Effector CD8-positive, alpha-beta T cell (primary cell): ENCODE measurements around the gene UNC80.

ENCODE experiments used
- DNase-seq: peaks from one replicate; lab custom pipeline; 2025; lab: John Stamatoyannopoulos, UW

The UNC80 gene

GRCh38 chr2:210020138-210020537 lies 248.5 kb downstream of the UNC80 start:
- DNase-seq: no peak

- no peak for DNase-seq
Measured at GRCh38 chr2:210022824-210023223, 251.2 kb downstream of the UNC80 start.

- DNase-seq: no peak
Measured at GRCh38 chr2:210027608-210028007, 256.0 kb downstream of the UNC80 start.

GRCh38 chr2:210028178-210028577 lies 256.5 kb downstream of the UNC80 start:
- DNase-seq: no peak

GRCh38 chr2:210034087-210034683 lies 262.6 kb downstream of the UNC80 start:
- no peak for DNase-seq

GRCh38 chr2:210035679-210036078 lies 264.0 kb downstream of the UNC80 start:
- DNase-seq: no peak

- DNase-seq: no peak
Measured at GRCh38 chr2:210038078-210038477, 266.4 kb downstream of the UNC80 start.

GRCh38 chr2:210046851-210047500 lies 275.3 kb downstream of the UNC80 start:
- no peak for DNase-seq
